ENCODE measurements around the gene PTPN11.

DNA sequence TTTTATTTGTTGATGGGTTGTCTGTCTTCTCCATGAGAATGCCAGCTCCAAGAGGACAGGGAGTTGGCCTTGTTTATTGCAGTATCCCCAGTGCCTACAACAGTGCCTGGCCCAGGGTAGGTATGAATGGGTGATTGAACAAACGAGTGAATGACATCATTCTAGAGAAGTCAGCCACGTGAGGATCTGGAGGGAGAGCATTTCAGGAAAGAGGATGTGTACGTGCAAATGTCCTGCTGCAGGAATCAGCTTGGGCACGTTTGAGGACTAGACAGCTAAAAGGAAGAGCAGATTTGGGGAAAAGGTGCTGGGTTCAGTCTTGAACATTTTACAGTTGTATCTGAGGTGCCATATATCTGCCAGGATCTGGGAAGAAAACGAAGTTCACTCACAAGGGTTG, 97.1 kb downstream of the PTPN11 start:
- TF ChIP-seq, protein P1, sequence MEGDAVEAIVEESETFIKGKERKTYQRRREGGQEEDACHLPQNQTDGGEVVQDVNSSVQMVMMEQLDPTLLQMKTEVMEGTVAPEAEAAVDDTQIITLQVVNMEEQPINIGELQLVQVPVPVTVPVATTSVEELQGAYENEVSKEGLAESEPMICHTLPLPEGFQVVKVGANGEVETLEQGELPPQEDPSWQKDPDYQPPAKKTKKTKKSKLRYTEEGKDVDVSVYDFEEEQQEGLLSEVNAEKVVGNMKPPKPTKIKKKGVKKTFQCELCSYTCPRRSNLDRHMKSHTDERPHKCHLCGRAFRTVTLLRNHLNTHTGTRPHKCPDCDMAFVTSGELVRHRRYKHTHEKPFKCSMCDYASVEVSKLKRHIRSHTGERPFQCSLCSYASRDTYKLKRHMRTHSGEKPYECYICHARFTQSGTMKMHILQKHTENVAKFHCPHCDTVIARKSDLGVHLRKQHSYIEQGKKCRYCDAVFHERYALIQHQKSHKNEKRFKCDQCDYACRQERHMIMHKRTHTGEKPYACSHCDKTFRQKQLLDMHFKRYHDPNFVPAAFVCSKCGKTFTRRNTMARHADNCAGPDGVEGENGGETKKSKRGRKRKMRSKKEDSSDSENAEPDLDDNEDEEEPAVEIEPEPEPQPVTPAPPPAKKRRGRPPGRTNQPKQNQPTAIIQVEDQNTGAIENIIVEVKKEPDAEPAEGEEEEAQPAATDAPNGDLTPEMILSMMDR (IDR thresholded peaks at IDR 0.05): no peak
- TF ChIP-seq POLR2A (IDR thresholded peaks at IDR 0.05): no peak

Measured in tibial nerve (tissue), 3 donors.